Kidney epithelial cell (primary cell): ENCODE results near the gene STAC3. TPM values are rescaled to one million over a fixed set of nuclear protein-coding genes. Genes with fewer than 3 reads are reported as not detected.

Experiments used
- DNase-seq: peaks from one replicate; pipeline ENCODE4 v3.0.0-alpha.2; 2010; ENCODE audit warnings: low read depth
- H3K27me3 ChIP-seq: 2 replicates; pipeline ENCODE4 v1.6.0; 2011; ENCODE audit warnings: low read length; ENCODE audit not compliant: control insufficient read depth, insufficient read depth
- H3K36me3 ChIP-seq: 2 replicates; pipeline ENCODE4 v1.5.1; 2011; ENCODE audit warnings: low read length; ENCODE audit not compliant: control insufficient read depth, insufficient read depth
- H3K4me3 ChIP-seq: 2 replicates; pipeline ENCODE4 v1.5.1; 2011; ENCODE audit warnings: low read depth, mild to moderate bottlenecking, control low read depth, low read length
- total RNA-seq: library from RNA; depleted of rRNA; stranded (reverse); fragments of >200 nt; gene quantifications from 2 replicates; pipeline ENCODE4 v1.2.3, GENCODE V29; 2015
- TF ChIP-seq, protein P1 (sequence below): IDR thresholded peaks from 2 replicates; pipeline ENCODE4 v1.5.1; 2011; ENCODE audit warnings: mild to moderate bottlenecking, moderate library complexity, low read length, control low read depth, inconsistent platforms; ENCODE audit not compliant: insufficient read depth, poor library complexity, severe bottlenecking

Gene STAC3
- total RNA-seq, 1 donor from 2014 or later = 0.71 TPM

DNA sequence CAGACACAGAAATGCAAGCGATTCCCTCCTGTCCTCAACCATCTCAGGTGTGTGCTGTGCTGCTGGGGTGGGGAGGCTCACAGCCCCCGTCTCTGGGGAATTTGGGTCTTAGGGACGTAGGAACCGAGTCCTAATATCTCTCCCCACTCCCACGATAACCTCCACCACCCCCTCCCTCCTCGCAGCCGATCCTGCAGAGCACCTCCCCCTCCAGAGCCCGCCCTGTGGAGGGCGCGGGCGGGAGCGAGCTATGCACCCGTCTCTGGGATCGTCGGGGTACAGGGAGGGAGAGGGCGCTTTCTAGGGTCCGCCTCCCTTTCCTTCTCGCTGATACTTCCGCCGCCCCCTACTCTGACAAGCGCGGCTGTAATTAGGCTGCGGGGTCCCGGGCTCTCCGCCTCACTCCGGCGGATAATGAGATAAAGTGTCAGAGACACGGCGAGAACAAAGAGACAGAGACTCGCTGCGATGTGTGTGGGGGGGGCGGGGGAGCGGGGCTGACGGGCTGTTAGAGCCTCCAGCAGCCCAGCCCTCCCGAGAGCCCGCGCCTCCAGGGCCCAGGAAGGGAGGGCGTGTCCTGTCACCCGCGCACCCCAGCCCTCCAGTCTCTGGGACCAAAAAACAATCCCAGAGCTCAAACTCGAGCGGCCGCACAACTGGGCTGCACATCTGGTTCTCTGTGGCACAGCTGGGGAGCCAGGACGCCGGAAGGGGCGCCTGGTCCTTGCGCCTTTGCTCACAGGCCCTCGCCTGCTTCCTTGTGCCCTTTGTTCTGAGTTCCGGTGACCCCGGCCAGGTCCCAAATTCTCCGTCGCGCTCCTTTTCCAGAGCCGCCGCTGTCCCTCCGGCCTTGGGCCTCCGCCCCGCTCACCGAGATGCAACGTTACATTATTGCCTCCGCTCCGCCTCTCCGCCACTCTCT is 12.8 kb downstream of the STAC3 start:
- TF ChIP-seq, protein P1, sequence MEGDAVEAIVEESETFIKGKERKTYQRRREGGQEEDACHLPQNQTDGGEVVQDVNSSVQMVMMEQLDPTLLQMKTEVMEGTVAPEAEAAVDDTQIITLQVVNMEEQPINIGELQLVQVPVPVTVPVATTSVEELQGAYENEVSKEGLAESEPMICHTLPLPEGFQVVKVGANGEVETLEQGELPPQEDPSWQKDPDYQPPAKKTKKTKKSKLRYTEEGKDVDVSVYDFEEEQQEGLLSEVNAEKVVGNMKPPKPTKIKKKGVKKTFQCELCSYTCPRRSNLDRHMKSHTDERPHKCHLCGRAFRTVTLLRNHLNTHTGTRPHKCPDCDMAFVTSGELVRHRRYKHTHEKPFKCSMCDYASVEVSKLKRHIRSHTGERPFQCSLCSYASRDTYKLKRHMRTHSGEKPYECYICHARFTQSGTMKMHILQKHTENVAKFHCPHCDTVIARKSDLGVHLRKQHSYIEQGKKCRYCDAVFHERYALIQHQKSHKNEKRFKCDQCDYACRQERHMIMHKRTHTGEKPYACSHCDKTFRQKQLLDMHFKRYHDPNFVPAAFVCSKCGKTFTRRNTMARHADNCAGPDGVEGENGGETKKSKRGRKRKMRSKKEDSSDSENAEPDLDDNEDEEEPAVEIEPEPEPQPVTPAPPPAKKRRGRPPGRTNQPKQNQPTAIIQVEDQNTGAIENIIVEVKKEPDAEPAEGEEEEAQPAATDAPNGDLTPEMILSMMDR = no peak

DNA sequence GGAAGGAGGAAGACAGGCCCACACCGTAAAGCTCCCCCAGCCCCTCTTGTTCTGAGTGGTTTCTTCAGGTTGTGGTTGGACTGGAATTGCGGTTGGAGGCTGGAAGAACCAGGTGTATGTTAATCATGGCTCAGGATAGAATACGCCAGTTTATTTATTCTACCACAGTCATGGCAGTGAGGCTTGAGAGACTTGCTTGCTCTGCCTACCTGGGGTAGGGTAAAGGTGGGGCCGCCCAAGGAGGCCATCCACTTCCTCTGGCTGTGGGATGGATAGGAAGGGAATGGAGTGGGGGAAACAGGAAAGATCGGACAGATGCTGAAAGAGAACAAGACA is 13.4 kb downstream of the STAC3 start:
- TF ChIP-seq, protein P1 = no peak
- Histone ChIP-seq H3K27me3 (peaks cover 74% of the 10 kb centered on the region), H3K36me3 (peaks cover 1% of the 10 kb centered on the region), H3K4me3 (no peak overlapping the region)
- no peak for DNase-seq

More for the DNA sequence above, 12.8 kb downstream of the STAC3 start:
- Histone ChIP-seq H3K4me3 (peak overlapping the region; percentile 26), H3K27me3 (peaks cover 80% of the 10 kb centered on the region), H3K36me3 (peaks cover 1% of the 10 kb centered on the region)
- no peak for DNase-seq

DNA sequence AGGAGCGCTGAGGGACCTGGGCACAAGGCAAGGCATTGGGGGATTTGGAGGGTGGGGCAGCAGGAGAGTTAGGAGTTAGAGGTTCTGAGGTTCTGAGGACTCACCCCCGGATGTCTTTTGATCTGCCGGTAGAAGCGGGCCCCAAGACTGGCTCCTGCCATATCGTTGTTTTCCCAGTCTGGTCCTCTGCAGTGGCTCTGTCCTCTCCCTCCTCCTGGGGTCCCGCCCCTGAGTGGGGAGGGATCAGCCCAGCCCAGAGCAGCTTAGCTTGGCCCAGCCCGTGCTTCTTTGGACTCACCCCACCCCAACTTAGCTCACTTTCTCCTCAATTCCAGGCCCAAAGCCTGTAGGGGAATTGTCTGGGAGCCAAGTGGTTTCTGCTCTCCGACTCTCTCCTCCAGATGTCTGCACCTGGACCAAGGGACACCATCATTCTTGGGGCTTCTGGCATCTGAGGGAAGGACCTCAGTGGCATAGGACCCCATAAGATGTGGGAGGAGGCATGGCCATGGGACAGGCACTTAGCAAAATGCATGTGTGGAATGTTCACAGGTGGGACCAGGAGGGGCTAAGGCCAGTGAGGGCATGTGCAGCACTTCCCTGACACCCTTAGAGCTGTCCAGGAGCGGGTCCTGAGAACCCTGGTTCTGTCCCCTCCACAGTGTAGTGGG is 13.9 kb downstream of the STAC3 start:
- H3K36me3 ChIP-seq = peaks cover 1% of the 10 kb centered on the region
- no peak for DNase-seq
- peaks cover 69% of the 10 kb centered on the region for H3K27me3 ChIP-seq
- TF ChIP-seq, protein P1 = no peak
- no peak overlapping the region for H3K4me3 ChIP-seq

DNA sequence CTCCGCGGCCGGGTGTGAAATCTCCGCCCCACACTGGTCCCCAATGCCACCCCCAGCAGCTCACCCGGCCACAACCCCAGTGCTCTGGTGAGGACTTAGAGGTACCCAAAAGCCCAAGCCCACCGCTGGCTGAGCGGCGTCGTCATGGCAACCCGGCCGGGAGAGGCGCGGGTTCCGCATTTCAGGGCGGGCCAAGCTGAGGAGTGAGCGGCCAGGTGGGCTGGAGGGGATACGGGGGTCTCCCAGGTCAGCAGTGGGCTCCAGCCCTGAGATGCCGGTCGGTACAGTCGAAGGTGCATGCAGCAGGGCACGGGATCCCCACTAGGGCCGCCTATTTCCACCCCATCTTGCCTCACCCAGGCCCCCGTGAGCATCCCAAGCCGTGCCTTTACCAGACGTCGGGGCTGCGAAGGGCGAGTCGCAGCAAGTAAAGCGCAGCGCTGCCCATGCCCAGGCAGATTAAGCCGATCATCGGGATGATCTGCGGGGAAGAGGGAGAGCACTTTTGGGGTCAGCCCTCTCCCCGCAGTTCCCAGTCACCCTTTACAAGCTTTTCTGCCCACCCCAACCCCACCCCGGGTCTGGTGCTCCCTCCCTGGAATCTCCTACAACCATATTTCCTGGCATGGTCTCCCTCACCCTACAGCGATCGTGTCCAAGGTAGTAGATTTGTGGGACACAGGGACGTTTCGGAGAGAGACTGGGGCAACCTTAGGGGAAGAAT is 14.6 kb downstream of the STAC3 start:
- H3K4me3 ChIP-seq = no peak overlapping the region

DNA sequence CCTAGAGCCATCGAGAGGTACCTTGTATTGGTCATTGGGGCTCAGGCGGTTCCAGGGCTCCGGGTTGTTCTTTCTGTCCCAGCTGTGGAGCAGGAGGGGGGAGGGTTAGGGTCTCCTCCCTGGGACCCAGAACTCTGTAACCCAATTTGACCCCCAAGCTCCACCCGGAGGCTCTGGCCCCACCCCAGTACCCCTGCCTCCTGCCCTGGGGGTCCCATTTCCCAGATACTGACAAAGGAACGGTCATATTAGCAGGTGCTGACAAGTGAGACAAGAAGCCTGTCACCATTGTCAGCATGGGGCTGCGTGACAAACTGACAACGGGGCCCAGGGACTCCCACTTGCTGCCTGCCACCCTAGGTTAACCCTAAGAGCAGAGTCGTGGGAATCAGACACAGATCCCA is 15.3 kb downstream of the STAC3 start:
- DNase-seq = no peak
- no peak overlapping the region for H3K4me3 ChIP-seq
- H3K27me3 ChIP-seq = peaks cover 56% of the 10 kb centered on the region
- TF ChIP-seq, protein P1 = no peak
- peaks cover 1% of the 10 kb centered on the region for H3K36me3 ChIP-seq

More for the DNA sequence above, 14.6 kb downstream of the STAC3 start:
- TF ChIP-seq, protein P1 = no peak
- peaks cover 62% of the 10 kb centered on the region for H3K27me3 ChIP-seq
- peaks cover 1% of the 10 kb centered on the region for H3K36me3 ChIP-seq
- no peak for DNase-seq
